H9 (cell line): ENCODE measurements around the gene TIMM8A. TPM values are rescaled to one million over a fixed set of nuclear protein-coding genes. Genes with fewer than 3 reads are reported as not detected.

Source experiments
- DNase-seq: peaks from one replicate; pipeline ENCODE4 v3.0.0-alpha.2; 2017
- H2AFZ ChIP-seq: one replicate; pipeline ENCODE4 v1.6.1; 2013; ENCODE audit warnings: mild to moderate bottlenecking, low read length, control low read depth, moderate library complexity
- H2AK5ac ChIP-seq: 2 replicates; pipeline ENCODE4 v1.6.1; 2013; ENCODE audit warnings: low read length, control low read depth, mixed read lengths; ENCODE audit not compliant: insufficient read length
- H2BK120ac ChIP-seq: one replicate; pipeline ENCODE4 v1.6.1; 2013; ENCODE audit warnings: low read depth, mild to moderate bottlenecking, low read length, control low read depth, inconsistent platforms; ENCODE audit not compliant: poor library complexity, severe bottlenecking
- H2BK12ac ChIP-seq: 2 replicates; pipeline ENCODE4 v1.6.1; 2013; ENCODE audit warnings: low read length, control low read depth, mixed read lengths, low read depth; ENCODE audit not compliant: insufficient read length
- H2BK15ac ChIP-seq: 2 replicates; pipeline ENCODE4 v1.6.1; 2013; ENCODE audit warnings: low read depth, low read length, control low read depth
- H2BK20ac ChIP-seq: one replicate; pipeline ENCODE4 v1.6.1; 2013; ENCODE audit warnings: low read depth, mild to moderate bottlenecking, low read length, control low read depth, inconsistent platforms; ENCODE audit not compliant: poor library complexity, severe bottlenecking
- H2BK5ac ChIP-seq: 2 replicates; pipeline ENCODE4 v1.6.1; 2013; ENCODE audit warnings: low read length, control low read depth, mixed read lengths; ENCODE audit not compliant: insufficient read length
- H3K14ac ChIP-seq: 2 replicates; pipeline ENCODE4 v1.6.1; 2013; ENCODE audit warnings: low read length, control low read depth; ENCODE audit not compliant: insufficient read depth
- H3K18ac ChIP-seq: 2 replicates; pipeline ENCODE4 v1.6.1; 2013; ENCODE audit warnings: low read depth, mild to moderate bottlenecking, mixed read lengths, low read length, control low read depth; ENCODE audit not compliant: insufficient read length
- H3K23ac ChIP-seq: 2 replicates; pipeline ENCODE4 v1.6.1; 2013; ENCODE audit warnings: low read length, control low read depth, mixed read lengths, low read depth; ENCODE audit not compliant: insufficient read length
- H3K23me2 ChIP-seq: 2 replicates; pipeline ENCODE4 v1.6.1; 2013; ENCODE audit warnings: low read depth, mild to moderate bottlenecking, mixed read lengths, low read length, control low read depth; ENCODE audit not compliant: insufficient read length, poor library complexity, severe bottlenecking
- H3K27ac ChIP-seq: 2 replicates; pipeline ENCODE4 v1.5.1; 2013; ENCODE audit warnings: low read length, control low read depth, mixed read lengths, low read depth; ENCODE audit not compliant: insufficient read length
- H3K27me3 ChIP-seq: 2 replicates; pipeline ENCODE4 v1.6.1; 2013; ENCODE audit warnings: low read length, control low read depth, inconsistent platforms; ENCODE audit not compliant: insufficient read depth
- H3K4ac ChIP-seq: 2 replicates; pipeline ENCODE4 v1.6.1; 2013; ENCODE audit warnings: low read depth, mild to moderate bottlenecking, control low read depth, inconsistent platforms, low read length, moderate library complexity
- H3K4me1 ChIP-seq: 2 replicates; pipeline ENCODE4 v1.6.1; 2013; ENCODE audit warnings: low read length, control low read depth, inconsistent platforms; ENCODE audit not compliant: insufficient read depth
- H3K4me2 ChIP-seq: 2 replicates; pipeline ENCODE4 v1.6.1; 2013; ENCODE audit warnings: low read length, control low read depth, mixed read lengths; ENCODE audit not compliant: insufficient read length, insufficient read depth
- H3K56ac ChIP-seq: 2 replicates; pipeline ENCODE4 v1.6.1; 2013; ENCODE audit warnings: low read depth, mild to moderate bottlenecking, mixed read lengths, low read length, control low read depth; ENCODE audit not compliant: insufficient read length
- H3K79me1 ChIP-seq: 2 replicates; pipeline ENCODE4 v1.6.1; 2013; ENCODE audit warnings: low read depth, mild to moderate bottlenecking, moderate library complexity, low read length, control low read depth, inconsistent platforms; ENCODE audit not compliant: insufficient read depth, poor library complexity, severe bottlenecking
- H3K79me2 ChIP-seq: 2 replicates; pipeline ENCODE4 v1.6.1; 2013; ENCODE audit warnings: low read length, control low read depth, inconsistent platforms; ENCODE audit not compliant: insufficient read depth
- H3K9ac ChIP-seq: 2 replicates; pipeline ENCODE4 v1.6.1; 2013; ENCODE audit warnings: low read length, control low read depth, mixed read lengths; ENCODE audit not compliant: insufficient read length; ENCODE audit errors: extremely low read depth
- H3K9me3 ChIP-seq: one replicate; pipeline ENCODE4 v1.6.1; 2013; ENCODE audit warnings: low read depth, low read length, inconsistent platforms; ENCODE audit not compliant: control insufficient read depth
- H3T11ph ChIP-seq: one replicate; pipeline ENCODE4 v1.6.1; 2013; ENCODE audit warnings: mild to moderate bottlenecking, low read length, control low read depth, inconsistent platforms
- H4K20me1 ChIP-seq: one replicate; pipeline ENCODE4 v1.6.1; 2013; ENCODE audit not compliant: control insufficient read depth, insufficient read length, insufficient read depth
- H4K5ac ChIP-seq: 2 replicates; pipeline ENCODE4 v1.6.1; 2013; ENCODE audit warnings: low read depth, mild to moderate bottlenecking, mixed read lengths, low read length, control low read depth; ENCODE audit not compliant: insufficient read length
- H4K8ac ChIP-seq: replicated peaks from 2 replicates; pipeline ENCODE4 v1.6.1; 2013; ENCODE audit warnings: low read length, control low read depth, mixed read lengths, low read depth; ENCODE audit not compliant: insufficient read length
- H4K91ac ChIP-seq: 2 replicates; pipeline ENCODE4 v1.6.1; 2013; ENCODE audit warnings: low read depth, mild to moderate bottlenecking, moderate library complexity, mixed read lengths, low read length, control low read depth; ENCODE audit not compliant: insufficient read length
- H3K27ac Mint-ChIP-seq, 3 experiments: 2 replicates in 2 of 3; 3 replicates in 1 of 3; pipeline ENCODE4 v1.8.0; 2020 to 2021; ENCODE audit warnings: mixed read lengths in 3 of 3, mild to moderate bottlenecking in 1 of 3, moderate library complexity in 1 of 3
- H3K27me3 Mint-ChIP-seq: 2 replicates; pipeline ENCODE4 v1.8.0; 2021; ENCODE audit warnings: low read depth, mild to moderate bottlenecking, moderate library complexity, mixed read lengths
- H3K36me3 Mint-ChIP-seq, 3 experiments: 2 replicates in 2 of 3; 3 replicates in 1 of 3; pipeline ENCODE4 v1.8.0; 2020 to 2021; ENCODE audit warnings: low read depth in 3 of 3, mixed read lengths in 3 of 3; ENCODE audit not compliant: insufficient read depth in 1 of 3
- H3K4me1 Mint-ChIP-seq, 2 experiments: 2 replicates each; pipeline ENCODE4 v1.8.0; 2020; ENCODE audit warnings: mixed read lengths in 2 of 2
- H3K4me3 Mint-ChIP-seq, 2 experiments: 2 replicates in 1 of 2; 3 replicates in 1 of 2; pipeline ENCODE4 v1.8.0; 2020 to 2021; ENCODE audit warnings: mild to moderate bottlenecking in 2 of 2, mixed read lengths in 2 of 2, moderate library complexity in 1 of 2
- H3K9me3 Mint-ChIP-seq, 2 experiments: 2 replicates in 1 of 2; 3 replicates in 1 of 2; pipeline ENCODE4 v1.8.0; 2020; ENCODE audit warnings: mild to moderate bottlenecking in 2 of 2, mixed read lengths in 2 of 2, moderate library complexity in 1 of 2
- CTCF ChIP-seq: fragments of 200-600 bp; sonication (generic); conservative IDR thresholded peaks from 3 replicates; pipeline ENCODE4 v1.8.0; 2021; ENCODE audit warnings: antibody characterized with exemption, mild to moderate bottlenecking
- WGBS: extraction: QIAGEN DNeasy Blood & Tissue Kit; methylation state at CpG from one replicate; pipeline ENCODE4 v1.1.7; 2013; ENCODE audit warnings: missing lambda C conversion rate, low lambda C conversion rate, mixed read lengths; ENCODE audit not compliant: insufficient read length; ENCODE audit errors: extremely low coverage; 5-methylcytosine and 5-hydroxymethylcytosine counted together
- total RNA-seq: library from RNA; stranded (reverse); gene quantifications from 2 replicates; pipeline ENCODE4 v1.2.1, GENCODE V29; 2021

The TIMM8A gene
- total RNA-seq, 1 experiment from 2014 or later: 40.2 TPM

GRCh38 chrX:101385795-101386541 is 37.4 kb upstream of the TIMM8A start, which contains the start of gene BTK:
Gene BTK (minus strand): TSS chrX:101386191. CDS start chrX:101375284, 10,907 bp downstream.
- no peak within 1 kb of the TSS for H3K27ac ChIP-seq
- H3K18ac ChIP-seq: no peak within 1 kb of the TSS
- no peaks in the 10 kb centered on the region for H3K23me2 ChIP-seq
- no peaks in the 10 kb centered on the region; the same call in 1 of the 2 replicates for H3K4me1 ChIP-seq
- H2BK15ac ChIP-seq: no peak within 1 kb of the TSS
- no peaks in the 10 kb centered on the region for H3K79me2 ChIP-seq
- H4K8ac ChIP-seq: no peak within 1 kb of the TSS
- H3K27me3 ChIP-seq: no peaks in the 10 kb centered on the region
- H4K91ac ChIP-seq: no peak within 1 kb of the TSS
- H3K9me3 ChIP-seq: peaks cover 40% of the 10 kb centered on the region
- no peak within 1 kb of the TSS for H2AK5ac ChIP-seq
- H2BK20ac ChIP-seq: no peak within 1 kb of the TSS
- Mint-ChIP-seq H3K27me3 (no peaks in the 10 kb centered on the region; the same call in 1 of the 2 replicates), H3K4me1 (peaks cover 7 to 13% of the 10 kb centered on the region in 2 experiments), H3K36me3 (peaks cover 0 to 2% (median 1%) of the 10 kb centered on the region in 3 experiments; a peak in 5 of 7 replicates), H3K9me3 (peaks cover 46 to 57% of the 10 kb centered on the region in 2 experiments), H3K4me3 (no peak within 1 kb of the TSS; a peak in 1 of 5 replicates), H3K27ac (no peak within 1 kb of the TSS)
- no peak within 1 kb of the TSS for H3K23ac ChIP-seq
- TF ChIP-seq CTCF: no peak
- no CpG with 5 or more reads among the region's 9 CpGs for WGBS
- no peaks in the 10 kb centered on the region for H3K79me1 ChIP-seq
- no peak within 1 kb of the TSS for H2BK12ac ChIP-seq
- H3K4ac ChIP-seq: no peak within 1 kb of the TSS
- H3K14ac ChIP-seq: no peak within 1 kb of the TSS
- H2AFZ ChIP-seq: no peak within 1 kb of the TSS
- no peak within 1 kb of the TSS for H4K5ac ChIP-seq
- DNase-seq: no peak
- H3T11ph ChIP-seq: no peak within 1 kb of the TSS
- no peak within 1 kb of the TSS for H2BK120ac ChIP-seq
- no peaks in the 10 kb centered on the region for H4K20me1 ChIP-seq
- no peak within 1 kb of the TSS for H3K4me2 ChIP-seq
- H2BK5ac ChIP-seq: no peak within 1 kb of the TSS
- no peak within 1 kb of the TSS for H3K56ac ChIP-seq
- H3K9ac ChIP-seq: no peak within 1 kb of the TSS
